ENCODE data around the gene SVEP1.
"Not testable (repeated sequence)": the region's sequence is repeated elsewhere in the genome, so short reads cannot be mapped to it uniquely, and the experiment has no call there.

SVEP1 gene

GRCh38 chr9:110440796-110441195 is 138.7 kb downstream of the SVEP1 start:
- no peak for DNase-seq

- no peak for DNase-seq
Observed at GRCh38 chr9:110440172-110440571, 139.4 kb downstream of the SVEP1 start.

- no peak for DNase-seq
Observed at GRCh38 chr9:110432253-110432652, 147.3 kb downstream of the SVEP1 start.

DNA sequence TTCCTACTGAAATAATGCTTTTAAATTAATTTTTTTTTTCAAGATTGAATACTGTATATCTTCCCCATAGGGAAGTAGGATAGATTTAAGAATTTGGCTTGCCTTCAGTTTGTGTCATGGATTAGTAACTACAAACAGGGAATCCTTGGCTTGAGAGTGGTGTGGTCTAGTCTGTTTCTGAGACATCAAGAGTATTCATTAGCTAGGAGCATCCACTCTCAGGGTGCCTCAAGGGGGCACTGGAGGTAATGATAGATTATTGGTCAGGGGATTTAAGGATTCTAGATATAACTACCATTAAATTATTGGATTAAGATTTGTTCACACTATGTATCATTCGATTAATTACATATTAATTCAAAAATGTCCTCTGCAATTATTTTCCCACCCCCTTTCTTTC is 150.1 kb downstream of the SVEP1 start:
- no peak for DNase-seq

- peak; percentile 45 for DNase-seq
Observed at GRCh38 chr9:110427497-110428104, 151.9 kb downstream of the SVEP1 start.

DNA sequence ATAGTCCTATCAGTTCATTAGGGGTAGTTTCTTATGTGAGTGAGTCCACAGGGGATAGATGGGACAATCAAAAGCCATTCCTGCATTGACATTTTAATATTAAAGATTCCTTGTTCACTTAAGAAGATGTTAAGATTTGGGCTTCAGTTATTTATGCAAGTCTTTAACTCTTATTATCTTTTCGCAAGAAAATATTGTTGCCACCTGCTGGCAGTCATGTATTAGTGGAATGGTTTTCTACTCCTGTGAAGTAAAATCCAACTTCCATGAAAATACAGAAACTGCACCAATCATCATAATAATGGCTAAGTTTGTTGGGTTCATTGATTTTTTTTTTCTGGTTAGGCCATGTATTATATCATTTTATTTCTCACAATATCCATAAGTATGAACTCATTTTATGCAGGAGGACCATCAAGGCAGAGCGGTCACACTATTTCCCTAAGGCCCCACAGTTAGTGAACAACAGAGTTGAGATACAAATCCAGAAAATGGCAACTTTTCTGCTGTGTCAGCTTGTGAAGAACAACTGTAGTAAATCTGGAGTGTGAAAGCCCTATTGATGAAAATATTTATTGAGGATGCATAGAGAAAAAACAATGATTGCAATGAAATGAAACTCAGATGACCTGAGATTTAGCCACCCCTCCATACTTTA is 153.4 kb downstream of the SVEP1 start:
- DNase-seq, result peak; percentile 27

DNA sequence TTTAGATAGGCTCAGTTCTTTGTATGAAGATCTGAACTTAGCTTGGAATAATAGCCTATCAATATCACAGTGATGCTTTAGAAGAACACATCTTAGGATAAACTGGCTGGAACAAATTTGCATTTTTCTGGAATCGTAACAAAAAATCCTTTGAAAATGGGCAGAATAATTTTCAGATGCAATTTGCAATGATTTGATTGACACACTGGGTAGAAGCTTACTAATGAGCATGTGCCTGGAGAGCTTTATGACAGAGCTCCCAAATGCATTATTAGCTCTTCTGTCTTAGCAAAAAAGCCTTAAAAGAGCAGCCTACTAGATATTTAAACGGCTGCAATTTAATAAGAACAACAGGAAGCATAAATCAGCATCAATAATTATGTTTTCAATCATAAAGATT is 165.1 kb downstream of the SVEP1 start:
- no peak for DNase-seq

GRCh38 chr9:110410961-110411360 is 168.6 kb downstream of the SVEP1 start:
- no peak for DNase-seq

- no peak for DNase-seq
Observed at GRCh38 chr9:110408598-110408997, 170.9 kb downstream of the SVEP1 start.

GRCh38 chr9:110405858-110406443 is 173.6 kb downstream of the SVEP1 start:
- DNase-seq, result no peak

GRCh38 chr9:110404473-110404872 is 175.1 kb downstream of the SVEP1 start:
- DNase-seq, result no peak

DNA sequence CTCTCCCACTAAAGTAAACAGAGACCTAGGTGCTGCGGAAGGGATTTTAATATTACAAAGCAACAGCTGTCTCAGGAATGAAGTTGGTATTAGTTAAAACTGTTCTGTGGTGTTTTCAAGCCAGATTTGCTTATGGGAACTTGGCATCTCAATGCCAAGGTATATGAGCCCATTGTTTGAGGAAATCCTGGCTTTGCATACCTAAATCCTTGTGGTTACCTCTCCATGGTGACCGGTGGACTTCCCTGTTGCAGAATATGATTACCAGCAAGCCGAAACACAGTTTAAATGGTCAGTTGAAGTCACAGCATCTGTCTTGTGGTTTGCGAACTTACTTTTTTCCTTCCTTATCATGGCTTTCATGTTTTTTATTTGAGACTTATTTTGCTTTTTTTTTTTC is 179.6 kb downstream of the SVEP1 start:
- no peak for DNase-seq

DNA sequence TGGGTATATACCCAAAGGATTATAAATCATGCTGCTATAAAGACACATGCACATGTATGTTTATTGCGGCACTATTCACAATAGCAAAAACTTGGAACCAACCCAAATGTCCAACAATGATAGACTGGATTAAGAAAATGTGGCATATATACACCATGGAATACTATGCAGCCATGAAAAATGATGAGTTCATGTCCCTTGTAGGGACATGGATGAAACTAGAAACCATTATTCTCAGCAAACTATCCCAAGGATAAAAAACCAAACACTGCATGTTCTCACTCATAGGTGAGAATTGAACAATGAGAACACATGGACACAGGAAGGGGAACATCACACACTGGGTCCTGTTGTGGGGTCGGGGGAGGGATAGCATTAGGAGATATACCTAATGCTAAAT is 180.5 kb downstream of the SVEP1 start:
- DNase-seq, result not testable (repeated sequence)

- DNase-seq, result no peak
Observed at GRCh38 chr9:110391826-110392485, 187.6 kb downstream of the SVEP1 start.

- no peak for DNase-seq
Observed at GRCh38 chr9:110389148-110389750, 190.3 kb downstream of the SVEP1 start.

DNA sequence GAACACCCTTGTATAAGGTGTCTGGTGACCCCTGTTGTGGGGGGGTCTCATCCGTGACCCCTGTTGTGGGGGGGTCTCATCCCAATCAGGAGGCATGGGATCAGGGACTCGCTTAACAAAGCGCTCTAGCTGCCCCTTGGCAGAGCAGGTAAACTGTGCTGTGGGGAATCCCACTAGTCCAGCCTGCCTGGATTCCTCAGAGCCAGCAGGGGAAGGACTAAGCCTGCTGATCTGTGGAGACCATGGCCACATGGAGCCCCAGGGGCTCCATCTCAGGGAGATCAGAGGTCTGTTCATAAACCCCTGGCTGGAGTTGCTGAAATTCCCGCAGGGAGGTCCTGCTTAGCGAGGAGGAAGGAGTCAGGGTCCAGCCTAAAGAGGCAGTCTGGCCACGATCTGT is 196.1 kb downstream of the SVEP1 start:
- DNase-seq, result no peak

DNA sequence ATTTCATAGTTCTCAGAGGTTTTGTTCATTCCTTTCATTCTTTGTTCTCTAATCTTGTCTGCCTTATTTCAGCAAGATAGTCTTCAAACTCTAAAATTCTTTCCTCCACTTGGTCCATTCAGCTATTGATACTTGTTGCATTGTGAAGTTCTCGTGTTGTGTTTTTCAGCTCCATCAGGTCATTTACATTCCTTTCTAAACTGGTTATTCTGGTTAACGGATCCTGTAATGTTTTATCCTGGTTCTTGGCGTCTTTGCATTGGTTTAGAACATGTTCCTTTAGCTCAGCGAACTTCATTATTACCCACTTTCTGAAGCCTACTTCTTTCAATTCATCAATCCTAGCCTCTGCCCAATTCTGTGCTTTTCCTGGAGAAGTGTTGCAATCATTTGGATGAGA is 196.8 kb downstream of the SVEP1 start:
- no peak for DNase-seq

DNA sequence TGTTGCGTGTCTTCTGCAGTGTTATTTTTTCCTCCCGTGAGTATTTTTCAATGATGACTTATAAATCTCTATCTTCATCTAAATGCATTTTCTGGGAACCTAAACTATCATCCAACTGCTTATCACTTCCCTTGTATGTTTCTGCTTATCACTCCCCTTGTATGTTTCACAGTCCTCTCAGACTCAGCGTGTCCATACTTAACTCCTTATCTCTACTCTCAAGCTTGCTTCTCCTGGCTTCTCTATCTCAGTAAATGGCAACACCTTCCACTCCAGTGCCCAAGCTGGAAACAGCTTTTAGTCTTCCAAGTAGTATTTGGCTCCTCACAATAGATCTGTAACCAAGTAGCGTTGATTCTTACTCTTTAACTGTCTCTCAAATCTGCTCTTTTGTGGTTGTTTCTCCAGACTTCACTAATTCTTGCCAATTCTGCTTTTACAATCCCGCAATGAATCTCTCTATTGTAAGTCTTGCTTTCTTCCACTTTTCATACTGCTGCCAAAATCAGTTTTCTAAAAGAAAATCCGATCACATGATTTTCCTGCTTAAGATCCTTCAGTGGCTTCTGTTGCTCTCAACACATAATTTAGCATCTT is 208.0 kb downstream of the SVEP1 start:
- no peak for DNase-seq

DNA sequence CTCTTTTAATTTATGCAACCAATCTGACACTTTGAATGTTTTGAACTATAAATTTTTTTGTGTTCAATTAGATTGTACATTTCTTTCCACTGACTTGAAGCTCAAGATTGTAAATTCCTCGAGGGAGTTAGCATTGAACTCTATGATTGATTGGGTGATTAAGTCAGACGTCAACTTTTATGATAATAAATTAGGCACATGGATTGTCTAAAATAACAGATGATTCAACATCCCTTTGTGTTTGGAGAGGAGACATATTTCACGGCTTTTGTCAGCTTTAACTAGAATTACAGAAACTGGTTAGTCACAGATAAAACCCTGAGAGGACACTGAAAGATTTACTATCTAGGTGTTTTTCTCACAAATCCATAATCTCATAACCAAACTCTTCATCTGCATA is 209.2 kb downstream of the SVEP1 start:
- DNase-seq, result no peak

DNA sequence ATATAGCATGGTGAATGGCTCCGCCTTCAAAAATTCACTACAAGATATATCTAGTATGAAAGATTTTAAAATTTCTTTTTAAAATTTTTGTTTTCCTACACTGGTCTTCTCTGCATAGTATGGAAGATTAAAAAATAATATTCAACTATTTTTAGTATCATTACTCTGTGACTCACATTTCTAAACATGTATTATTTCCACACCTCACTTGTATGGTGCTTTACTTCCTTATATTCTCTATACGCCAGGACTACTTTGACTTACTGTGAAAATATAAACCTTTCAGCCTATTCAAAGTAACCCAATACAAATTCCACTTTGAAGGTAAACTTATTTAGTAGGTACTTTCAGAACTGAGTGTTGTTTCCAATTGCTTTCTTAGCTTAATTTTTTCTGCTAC is 215.1 kb downstream of the SVEP1 start:
- peak; percentile 30 for DNase-seq

DNA sequence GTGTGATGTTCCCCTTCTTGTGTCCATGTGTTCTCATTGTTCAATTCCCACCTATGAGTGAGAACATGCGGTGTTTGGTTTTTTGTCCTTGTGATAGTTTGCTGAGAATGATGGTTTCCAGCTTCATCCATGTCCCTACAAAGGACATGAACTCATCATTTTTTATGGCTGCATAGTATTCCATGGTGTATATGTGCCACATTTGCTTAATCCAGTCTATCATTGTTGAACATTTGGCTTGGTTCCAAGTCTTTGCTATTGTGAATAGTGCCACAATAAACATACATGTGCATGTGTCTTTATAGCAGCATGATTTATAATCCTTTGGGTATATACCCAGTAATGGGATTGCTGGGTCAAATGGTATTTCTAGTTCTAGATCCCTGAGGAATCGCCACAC is 220.5 kb downstream of the SVEP1 start:
- DNase-seq, result not testable (repeated sequence)

DNA sequence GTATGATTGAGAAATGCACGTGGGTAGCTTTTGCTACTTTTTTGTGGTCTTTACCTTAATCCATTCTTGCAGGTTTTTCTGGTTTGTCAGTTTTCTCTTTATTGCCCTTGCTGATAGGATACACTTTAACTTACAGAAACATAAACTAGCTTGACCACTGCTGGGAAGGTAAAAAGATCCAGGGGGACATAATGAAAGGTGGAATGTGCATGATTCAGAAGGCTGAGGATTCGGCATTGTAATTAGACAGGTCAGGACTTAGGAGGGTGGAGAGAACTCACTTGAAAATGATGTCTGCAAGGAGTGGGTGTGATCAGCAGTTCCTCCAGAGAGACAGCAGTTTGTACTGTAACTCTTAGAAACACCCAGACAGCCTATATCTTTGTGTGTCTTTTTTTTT is 222.0 kb downstream of the SVEP1 start:
- DNase-seq, result no peak

Data from inflammatory macrophage treated with lipopolysaccharide for 4 hours (primary cell).